Epithelial cell of prostate (primary cell): ENCODE results near the gene GRM7.

Source experiments
- DNase-seq: peaks from one replicate; pipeline ENCODE4 v3.0.0-alpha.2; 2011; ENCODE audit warnings: low read depth, low spot score
- H3K27ac ChIP-seq: fragments of 450-650 bp; 2 replicates; pipeline ENCODE4 v1.5.1; 2017; ENCODE audit warnings: mild to moderate bottlenecking

GRM7 gene

DNA sequence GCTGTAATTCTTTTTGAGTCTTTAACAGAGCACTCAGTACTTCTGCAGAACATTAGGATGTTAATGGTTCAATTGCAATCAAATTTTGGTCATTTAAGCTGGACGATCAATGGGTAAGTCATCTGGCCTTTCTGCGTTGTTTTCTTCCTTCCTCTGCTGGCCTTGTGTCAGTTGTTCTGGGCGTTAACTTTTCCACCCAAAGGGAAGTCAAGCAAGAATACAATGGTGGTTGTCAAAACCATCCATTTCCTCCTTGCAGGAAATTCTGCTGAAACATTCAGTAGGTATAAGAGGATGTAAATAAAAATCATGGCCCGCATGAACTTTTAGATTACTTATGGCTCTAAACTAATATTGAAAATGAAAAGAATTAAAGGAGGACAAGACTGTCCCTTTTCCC lies 584.0 kb downstream of the GRM7 start:
- H3K27ac ChIP-seq: no peak overlapping the region
- DNase-seq: no peak

DNA sequence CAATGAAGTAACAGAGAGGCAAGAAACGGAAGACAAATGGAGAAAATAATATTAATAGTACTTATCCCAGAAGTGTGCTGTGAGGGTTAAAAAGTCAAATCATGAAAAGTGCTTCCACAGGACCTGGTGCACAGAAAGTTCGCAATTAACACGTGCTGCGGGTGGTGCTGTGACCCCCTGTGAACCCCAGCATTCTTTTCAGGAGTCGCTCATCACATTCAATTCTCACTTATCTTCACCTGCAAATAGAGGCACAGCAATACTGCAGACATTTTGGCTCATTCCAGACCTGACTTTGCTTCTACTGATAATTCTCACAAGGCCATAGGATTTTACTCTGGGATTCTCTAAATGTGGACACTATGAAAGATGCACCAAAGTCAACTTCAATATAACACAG lies 584.4 kb downstream of the GRM7 start:
- DNase-seq: no peak
- no peak overlapping the region for H3K27ac ChIP-seq

DNA sequence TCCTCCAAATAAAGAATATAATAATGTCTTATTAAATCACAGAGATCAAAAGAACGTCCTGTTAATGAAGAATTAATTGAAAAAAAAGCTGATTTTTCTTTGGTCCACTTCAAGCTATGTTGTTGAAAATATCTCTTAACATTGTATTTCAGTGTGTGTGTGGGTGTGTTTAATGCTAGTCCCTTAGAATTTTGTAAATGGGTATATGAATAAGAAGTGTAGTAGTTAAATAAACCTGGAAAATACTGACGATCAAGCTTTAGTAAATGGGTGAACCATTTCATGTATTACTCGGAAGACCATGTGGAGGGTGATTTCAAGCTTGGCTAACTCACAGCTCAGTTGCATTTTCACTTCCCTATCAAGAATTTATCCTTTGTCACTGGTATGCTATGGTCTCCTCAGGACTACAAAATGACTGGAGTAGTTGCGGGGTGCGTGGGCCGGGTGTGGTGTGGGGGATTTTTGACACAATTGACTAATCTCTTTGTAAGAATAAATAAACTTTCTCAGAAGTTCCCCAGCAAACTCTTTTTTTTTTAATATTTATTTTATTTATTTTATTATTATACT lies 586.4 kb downstream of the GRM7 start:
- no peak for DNase-seq
- H3K27ac ChIP-seq: no peak overlapping the region

DNA sequence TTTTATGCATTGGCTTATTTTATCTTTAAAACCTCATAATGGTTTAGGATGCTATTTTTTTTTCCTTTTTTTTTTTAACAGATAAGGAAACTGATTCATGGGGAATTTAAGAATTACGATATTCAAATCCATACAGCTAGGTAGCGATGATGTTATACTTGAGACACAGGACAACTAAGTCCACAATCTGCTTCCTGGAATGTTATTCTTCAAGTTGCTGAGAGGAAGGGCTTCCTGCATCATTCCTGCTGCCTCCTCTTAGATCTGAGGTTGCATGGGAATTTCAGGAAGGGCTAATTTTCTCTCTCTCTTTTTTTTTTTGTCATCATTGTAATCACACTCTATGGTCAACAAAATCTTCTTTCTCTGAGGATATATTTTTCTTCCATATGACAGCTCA lies 595.5 kb downstream of the GRM7 start:
- DNase-seq: no peak
- no peak overlapping the region for H3K27ac ChIP-seq

DNA sequence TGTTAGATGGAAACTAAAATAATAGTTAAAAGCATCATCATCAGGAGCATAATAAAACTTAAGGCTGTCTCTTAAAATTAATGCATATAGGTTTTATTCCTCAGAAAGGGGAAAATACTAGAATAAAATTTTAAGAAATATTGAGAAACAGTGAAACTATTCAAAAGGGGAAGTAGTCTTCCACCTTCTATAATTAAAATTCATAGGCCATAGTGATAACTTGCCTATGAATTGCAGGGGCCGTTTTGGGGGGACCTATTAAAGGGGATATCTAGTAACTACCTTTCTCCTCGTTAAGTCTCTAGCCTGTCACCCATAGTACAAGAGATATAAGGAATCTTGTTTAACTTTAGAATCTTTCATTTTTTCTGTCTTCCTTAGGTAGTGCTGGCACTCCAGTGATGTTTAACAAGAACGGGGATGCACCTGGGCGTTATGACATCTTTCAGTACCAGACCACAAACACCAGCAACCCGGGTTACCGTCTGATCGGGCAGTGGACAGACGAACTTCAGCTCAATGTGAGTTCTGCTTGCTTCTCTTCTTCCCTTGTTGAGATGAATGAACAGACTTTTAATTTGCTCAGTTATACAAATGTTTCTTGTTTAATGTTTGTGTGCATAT lies 600.4 kb downstream of the GRM7 start:
- no peak overlapping the region for H3K27ac ChIP-seq
- no peak for DNase-seq

DNA sequence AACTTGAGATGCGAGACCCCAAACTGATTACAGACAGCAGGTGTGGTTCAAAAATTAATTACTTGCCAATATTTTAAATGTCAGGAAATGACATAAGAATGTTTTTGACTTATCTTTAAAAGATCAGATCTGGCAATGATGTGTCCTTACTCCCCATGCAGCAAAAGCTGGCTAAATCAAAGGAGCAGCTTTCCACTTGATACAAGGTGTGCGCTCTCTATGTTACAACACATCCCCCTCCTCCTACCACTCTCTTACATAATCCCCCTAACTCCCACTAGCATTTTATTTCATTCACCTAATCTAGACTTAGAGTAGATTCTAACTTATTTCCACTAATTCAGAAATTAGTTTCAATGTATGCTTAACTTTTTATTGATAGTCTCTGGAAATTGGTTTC lies 609.0 kb downstream of the GRM7 start:
- no peak for DNase-seq

DNA sequence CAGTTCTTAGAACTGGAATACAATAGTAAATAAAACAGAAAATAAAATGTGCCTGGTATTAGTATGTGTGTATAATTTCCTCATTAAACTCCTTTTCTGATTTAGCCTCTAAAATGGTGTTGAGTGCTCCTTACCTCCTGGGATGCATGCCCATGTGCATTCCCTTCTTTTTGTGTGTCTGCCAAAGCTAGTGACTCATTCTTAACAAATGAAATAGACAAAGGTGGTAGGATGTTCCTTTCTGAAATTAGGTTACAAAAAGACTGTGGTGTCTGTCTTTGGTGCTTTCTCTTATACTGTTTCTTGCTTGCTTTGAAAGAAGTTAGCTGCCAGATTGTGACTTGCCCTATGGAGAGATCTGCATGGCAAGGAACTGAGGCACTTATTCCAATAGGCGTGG lies 623.7 kb downstream of the GRM7 start:
- no peak overlapping the region for H3K27ac ChIP-seq
- DNase-seq: peak; percentile 33

More for the DNA sequence above, 609.0 kb downstream of the GRM7 start:
- H3K27ac ChIP-seq: no peak overlapping the region

DNA sequence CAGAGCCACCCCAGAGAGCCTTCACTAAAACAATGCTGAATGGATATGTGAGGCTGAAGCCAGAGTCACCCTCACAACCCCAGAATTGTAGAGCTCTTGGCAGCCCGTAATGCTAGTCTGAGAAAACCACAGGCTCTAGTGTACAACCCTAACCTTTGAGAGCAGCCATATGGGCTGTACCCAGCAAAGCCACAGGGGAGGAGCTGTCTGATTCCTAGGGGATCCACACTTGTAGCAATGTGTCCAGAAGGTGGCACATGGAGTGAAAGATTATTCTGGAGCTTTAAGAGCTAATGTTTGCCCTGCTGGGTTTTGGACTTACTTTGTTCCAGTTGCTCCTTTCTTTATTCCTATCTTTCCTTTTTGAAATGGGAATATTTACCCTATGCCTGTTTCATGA lies 626.8 kb downstream of the GRM7 start:
- H3K27ac ChIP-seq: no peak overlapping the region
- no peak for DNase-seq

DNA sequence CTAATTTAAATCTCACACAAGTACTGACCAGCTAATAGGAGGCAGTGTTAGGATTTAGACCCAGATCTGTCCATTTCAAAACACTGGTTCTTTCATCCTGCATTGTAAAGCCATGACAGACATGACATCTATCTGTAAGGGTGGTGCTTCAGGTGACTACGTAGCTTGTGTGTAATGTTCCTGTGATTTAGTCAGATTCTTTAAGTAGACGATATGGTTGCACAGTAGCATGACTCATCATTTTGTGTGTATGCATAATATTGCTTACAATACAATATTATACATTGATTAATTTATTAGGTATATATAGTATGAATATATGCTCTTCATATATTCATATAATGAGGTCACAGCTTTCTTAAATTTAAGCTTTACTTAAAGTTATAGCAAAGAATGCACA lies 628.5 kb downstream of the GRM7 start:
- DNase-seq: peak; percentile 22
- no peak overlapping the region for H3K27ac ChIP-seq

DNA sequence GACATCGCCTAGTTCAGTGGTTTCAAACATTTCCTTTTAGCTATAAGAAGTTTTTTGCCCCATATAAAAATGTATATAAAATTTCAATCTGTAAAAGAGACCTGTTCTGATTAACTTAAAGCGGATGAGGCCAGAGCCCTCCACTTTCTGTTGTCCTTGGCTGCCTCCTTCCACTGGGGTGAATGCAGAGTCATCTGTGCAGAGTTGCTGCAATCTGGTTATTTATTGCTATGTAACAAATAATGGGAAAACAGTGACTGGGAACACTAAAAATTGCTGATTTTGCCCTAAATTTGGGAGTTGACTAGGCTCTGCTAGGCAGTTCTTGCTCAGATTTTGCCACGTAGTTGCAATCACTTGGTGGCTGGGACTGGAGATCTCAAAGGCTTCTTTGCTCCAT lies 637.8 kb downstream of the GRM7 start:
- DNase-seq: no peak
- H3K27ac ChIP-seq: no peak overlapping the region

DNA sequence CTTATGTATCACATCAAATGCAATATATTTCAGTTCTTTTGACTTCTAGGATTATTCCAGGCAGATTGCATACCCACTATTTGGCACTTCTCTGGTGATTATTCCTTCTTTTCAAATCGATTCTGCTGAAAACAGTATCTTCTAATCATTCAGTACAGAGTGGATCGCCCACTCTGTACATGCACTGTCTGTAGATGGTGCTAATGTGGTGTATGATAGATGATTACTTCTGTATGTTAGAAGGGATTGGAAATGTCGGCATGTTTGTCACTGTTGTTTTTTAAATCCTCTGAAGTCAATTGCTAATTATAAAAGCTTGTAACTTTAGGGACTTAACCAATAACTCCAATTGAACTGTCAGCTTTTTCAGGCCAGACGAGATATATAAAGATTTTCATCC lies 642.5 kb downstream of the GRM7 start:
- no peak for DNase-seq
- H3K27ac ChIP-seq: no peak overlapping the region

DNA sequence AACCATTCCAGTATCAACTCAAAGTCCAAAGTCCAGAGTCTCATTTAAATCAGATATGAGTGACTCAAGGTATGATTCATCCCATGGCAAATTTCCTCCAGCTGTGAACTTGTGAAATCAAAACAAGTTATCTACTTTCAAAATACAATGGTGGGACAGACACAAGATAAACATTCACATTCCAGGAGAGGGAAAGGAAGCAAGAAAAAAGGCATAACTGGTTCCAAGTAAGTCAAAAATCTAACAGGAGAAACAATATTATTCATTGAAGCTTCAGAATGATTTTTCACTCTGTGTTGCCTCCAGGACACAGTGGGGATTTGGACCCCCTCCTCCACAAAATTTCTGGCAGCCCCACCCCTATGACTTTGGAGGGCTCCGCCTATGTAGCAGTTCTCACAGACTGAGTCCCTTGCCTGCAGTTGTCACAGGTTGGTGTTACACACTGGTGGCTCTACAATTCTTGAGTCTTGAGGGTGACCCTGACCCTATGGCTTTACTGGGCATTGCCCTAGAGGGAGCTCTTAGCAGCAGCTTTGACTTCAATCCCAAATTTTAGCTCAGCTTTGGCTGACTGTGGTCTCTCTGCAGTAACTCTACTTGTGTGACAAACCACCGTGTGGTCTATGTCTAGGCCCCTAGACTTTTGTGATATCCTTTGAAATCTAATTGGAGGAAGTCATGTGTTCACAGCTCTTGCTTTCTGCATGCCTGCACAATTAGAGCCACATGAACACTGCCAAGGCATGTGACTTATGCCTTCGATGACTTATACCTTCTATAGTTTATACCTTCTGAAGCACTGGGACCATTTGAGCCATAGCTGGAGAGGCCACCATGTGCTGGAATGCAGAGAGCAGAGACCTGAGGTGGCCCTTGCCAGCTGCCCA lies 644.2 kb downstream of the GRM7 start:
- peak overlapping the region; percentile 67 for H3K27ac ChIP-seq
- peak; percentile 61 for DNase-seq

DNA sequence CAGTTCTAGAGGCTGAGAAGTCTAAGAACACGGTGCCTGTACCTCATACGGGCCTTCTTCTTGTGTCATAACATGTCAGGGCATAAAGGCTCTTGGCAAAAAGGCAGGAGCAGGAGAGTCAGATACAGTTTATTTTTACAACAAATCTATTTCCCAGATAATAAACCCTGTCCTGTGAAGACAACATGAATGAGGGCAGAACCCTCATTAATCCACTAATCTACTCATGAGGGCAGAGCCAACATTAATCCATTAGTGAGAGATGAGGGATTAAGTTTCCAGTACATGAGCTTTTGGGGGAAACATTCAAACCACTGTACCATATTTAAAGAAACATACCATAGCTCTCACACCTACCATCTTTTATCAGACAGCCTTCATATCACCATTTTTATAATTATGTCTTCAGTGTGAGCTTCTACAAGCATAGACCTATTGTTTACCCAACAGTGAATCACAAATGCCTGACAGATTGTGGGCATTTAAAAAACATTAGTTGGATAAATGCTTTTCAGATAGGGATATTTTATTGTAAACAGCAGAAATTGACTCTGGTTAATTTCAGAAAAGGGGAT lies 645.8 kb downstream of the GRM7 start:
- peak overlapping the region; percentile 21 for H3K27ac ChIP-seq
- no peak for DNase-seq

DNA sequence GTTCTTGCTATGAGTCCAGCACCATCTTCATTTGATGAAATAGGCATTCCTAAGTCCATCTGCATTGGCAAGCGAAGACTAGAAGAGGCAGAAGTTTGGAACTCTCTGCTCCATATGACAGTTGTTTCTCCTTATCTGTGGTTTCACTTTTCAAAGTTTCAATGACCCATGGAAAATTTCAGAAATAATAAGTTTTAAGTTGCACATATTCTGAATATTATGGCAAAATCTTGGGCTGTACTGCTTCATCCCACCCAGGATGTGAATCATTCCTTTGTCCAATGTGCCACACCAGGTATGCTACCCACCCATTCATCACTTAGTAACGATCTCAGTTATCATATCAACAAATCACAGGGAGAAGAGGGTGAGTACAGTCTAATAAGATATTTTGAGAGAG lies 647.9 kb downstream of the GRM7 start:
- no peak overlapping the region for H3K27ac ChIP-seq
- no peak for DNase-seq

DNA sequence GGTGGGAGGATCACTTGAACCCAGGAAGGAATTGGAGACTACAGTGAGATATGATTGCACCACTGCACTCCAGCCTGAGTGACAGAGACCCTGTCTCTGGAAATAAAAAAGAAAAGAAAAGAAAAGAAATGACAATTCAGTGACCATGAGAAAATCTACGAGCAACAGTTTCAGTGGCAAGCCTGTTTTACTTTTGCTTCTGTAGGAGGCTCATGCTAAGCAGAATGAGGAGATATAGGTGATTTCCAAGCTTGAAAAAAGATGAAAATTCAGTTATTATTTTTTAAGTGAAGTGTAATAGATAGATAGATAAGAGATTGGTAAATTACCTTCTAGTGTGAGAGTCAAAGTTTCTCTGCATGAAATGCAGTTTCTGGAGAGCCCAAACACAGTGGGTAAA lies 651.1 kb downstream of the GRM7 start:
- DNase-seq: no peak
- H3K27ac ChIP-seq: no peak overlapping the region

DNA sequence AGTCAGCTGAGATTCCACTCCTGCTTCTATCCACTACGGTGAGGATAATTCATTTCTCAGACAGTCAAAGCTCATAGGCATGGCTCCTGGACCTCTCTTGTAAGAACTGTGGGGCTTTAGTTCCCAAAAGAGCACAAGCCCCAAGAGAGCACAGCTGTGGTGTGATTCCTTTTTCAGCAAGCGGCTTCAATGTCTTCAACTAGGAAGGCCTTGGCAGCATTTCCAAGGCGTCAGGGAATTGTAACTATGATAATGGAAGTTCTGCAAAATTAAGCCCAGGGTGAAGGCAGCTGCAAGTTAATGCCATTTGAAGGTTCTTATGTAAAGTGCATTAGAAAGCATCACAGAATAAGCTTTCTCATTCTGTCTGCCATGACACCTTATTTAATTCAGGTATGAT lies 657.1 kb downstream of the GRM7 start:
- no peak for DNase-seq
- H3K27ac ChIP-seq: no peak overlapping the region

DNA sequence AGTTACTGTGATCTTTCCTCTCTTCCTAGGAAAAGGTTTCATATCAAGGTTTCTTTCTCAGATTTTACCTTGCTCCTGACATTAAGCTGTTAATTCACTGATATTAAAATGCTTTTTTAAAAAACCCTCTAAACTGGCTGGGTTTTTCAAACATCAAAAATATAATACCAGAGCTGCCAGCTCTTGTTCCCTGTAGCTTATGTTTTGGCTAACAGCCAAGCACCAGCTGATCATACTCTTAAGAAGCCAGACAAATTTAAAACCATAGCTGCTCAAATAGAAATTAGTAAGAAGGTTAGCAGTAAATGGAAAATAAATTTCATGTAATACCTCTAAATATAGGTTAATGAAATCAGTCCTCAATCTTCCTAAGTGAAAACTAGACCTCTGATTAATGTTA lies 657.5 kb downstream of the GRM7 start:
- DNase-seq: no peak
- no peak overlapping the region for H3K27ac ChIP-seq

DNA sequence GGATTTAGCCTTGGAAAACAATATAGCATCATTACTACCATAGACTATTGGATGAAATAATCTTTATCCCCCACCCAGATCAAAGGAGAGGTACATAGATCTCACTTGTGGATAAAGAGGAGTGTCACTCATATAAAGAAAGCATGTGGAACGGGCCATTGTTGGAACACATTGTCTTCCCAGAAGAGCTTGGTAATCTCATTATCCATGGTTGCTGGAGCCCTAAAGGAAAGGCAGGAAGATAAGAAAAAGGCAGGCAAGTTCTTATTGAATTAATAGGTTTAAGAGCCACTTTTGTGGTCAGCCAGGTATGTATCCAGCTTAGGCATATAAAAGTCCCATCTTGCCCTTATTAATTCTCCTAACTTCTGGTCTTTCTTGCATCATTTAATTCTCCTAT lies 659.1 kb downstream of the GRM7 start:
- no peak overlapping the region for H3K27ac ChIP-seq
- no peak for DNase-seq

DNA sequence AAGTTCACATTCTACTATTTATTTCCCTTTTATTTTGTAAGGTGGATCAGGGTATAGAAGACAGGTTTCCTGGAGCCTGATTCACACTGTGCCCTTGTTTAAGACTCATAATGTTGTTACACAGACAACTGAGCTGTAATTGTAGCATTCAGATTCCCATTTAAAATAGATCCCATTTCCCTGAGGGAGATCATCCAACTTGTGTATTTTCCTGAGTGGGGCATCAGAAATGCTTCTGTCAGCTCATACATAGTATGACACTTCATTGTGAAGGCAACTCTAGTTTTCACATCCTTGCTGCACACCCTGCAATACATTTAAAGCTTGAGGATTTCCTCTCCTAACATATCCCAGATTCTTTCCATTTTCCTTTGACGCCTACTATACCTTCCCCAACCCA lies 659.7 kb downstream of the GRM7 start:
- no peak overlapping the region for H3K27ac ChIP-seq
- no peak for DNase-seq

DNA sequence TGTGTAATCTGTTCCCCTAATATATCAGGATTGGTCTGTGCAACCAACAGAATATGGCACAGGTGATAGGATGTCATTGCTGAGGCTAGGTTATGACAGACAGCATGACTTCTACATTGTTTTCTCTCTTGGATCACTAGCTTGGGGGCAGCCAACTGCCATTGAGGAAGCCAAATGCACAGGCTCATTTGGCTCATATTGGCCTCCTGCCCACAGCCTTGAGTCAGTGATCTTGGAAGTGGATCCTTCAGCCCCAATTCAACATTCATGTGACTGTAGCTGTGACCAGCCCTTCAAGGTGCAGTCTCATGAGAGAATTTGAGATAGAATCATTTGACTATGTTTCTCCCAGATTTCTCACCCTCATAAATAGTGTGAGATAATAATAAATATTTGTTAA lies 675.6 kb downstream of the GRM7 start:
- H3K27ac ChIP-seq: no peak overlapping the region
- DNase-seq: no peak

DNA sequence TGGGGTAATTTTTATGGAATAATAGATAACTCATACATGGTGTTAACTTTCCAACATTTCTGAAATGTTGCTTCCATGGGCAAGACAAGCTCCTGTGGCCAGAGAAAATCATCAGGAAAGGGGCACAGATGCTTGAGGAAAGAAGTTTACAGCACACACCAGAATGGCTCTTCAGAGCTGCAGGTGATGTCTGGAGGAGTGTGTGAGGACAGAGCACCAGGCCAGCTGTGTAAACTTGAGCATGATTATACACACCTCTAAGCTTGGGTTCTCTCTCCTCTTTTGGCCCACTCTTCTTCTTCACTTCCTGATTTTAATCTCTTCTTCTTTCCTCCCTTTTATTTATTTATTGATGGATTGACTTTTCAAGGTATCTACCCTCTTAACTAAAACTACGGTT lies 676.0 kb downstream of the GRM7 start:
- no peak overlapping the region for H3K27ac ChIP-seq
- no peak for DNase-seq
